SK-N-SH (cell line): ENCODE measurements around the gene SMAGP. TPM values are rescaled to one million over a fixed set of nuclear protein-coding genes. Genes with fewer than 3 reads are reported as not detected.

Experiments used
- CTCF ChIA-PET: fragments of 300-600, 350-600 bp; formaldehyde crosslinking; extraction: SDS; loops from one replicate; lab custom pipeline; 2021; lab: Yijun Ruan, JAX
- POLR2A ChIA-PET: fragments of 350-600 bp; sonication (Branson Sonifier 250); formaldehyde crosslinking; extraction: SDS; loops from one replicate; lab custom pipeline; 2020; ENCODE audit warnings: antibody characterized with exemption, inconsistent platforms; lab: Yijun Ruan, JAX
- DNase-seq: peaks from one replicate; pipeline ENCODE4 v3.0.0; 2012
- H2AFZ ChIP-seq: fragments of 200-600 bp; sonication (generic); 2 replicates; pipeline ENCODE4 v1.8.1; 2016; ENCODE audit warnings: antibody characterized with exemption, mild to moderate bottlenecking, low read depth
- H3F3A ChIP-seq: fragments of 200-600 bp; sonication (generic); replicated peaks from 2 replicates; pipeline ENCODE3; 2016; ENCODE audit warnings: antibody characterized with exemption, mild to moderate bottlenecking; ENCODE audit not compliant: insufficient read depth
- H3K27ac ChIP-seq, 2 experiments: fragments of 200-500 bp in 1 of 2; fragments of 200-600 bp in 1 of 2; sonication (Bioruptor generic) in 1 of 2; sonication (generic), shearing (Covaris generic) in 1 of 2; 2 replicates each; pipeline versions ENCODE4 v1.5.1 to v1.6.1; 2014 to 2016; ENCODE audit warnings: low read depth in 2 of 2, inconsistent platforms in 1 of 2, low read length in 1 of 2, mild to moderate bottlenecking in 1 of 2, mixed read lengths in 1 of 2
- H3K27me3 ChIP-seq: fragments of 200-600 bp; sonication (generic), shearing (Covaris generic); 2 replicates; pipeline ENCODE4 v1.6.1; 2016; ENCODE audit warnings: mixed run types; ENCODE audit not compliant: insufficient read depth
- H3K36me3 ChIP-seq, 2 experiments: fragments of 200-500 bp in 1 of 2; fragments of 200-600 bp in 1 of 2; sonication (Bioruptor generic) in 1 of 2; sonication (generic) in 1 of 2; replicated peaks in 1 of 2; 2 replicates each; pipeline versions ENCODE3 to v1.5.1; 2014 to 2016; ENCODE audit warnings: low read length in 1 of 2, mild to moderate bottlenecking in 1 of 2; ENCODE audit not compliant: insufficient read depth in 2 of 2, control insufficient read depth in 1 of 2
- H3K4me1 ChIP-seq, 2 experiments: fragments of 200-500 bp in 1 of 2; fragments of 200-600 bp in 1 of 2; sonication (Bioruptor generic) in 1 of 2; sonication (generic), shearing (Covaris generic) in 1 of 2; 2 replicates each; pipeline versions ENCODE4 v1.5.1 to v1.6.1; 2014 to 2016; ENCODE audit warnings: low read depth in 1 of 2, low read length in 1 of 2, mixed run types in 1 of 2; ENCODE audit not compliant: insufficient read depth in 2 of 2, control insufficient read depth in 1 of 2
- H3K4me2 ChIP-seq: fragments of 200-600 bp; sonication (generic), shearing (Covaris generic); 2 replicates; pipeline ENCODE4 v1.6.1; 2017; ENCODE audit warnings: mixed run types
- H3K4me3 ChIP-seq, 2 experiments: fragments of 200-500 bp in 1 of 2; fragments of 200-600 bp in 1 of 2; sonication (Bioruptor generic) in 1 of 2; sonication (generic), shearing (Covaris generic) in 1 of 2; 2 replicates each; pipeline versions ENCODE4 v1.5.1 to v1.8.1; 2014 to 2016; ENCODE audit warnings: low read depth in 2 of 2, inconsistent platforms in 1 of 2, low read length in 1 of 2, mild to moderate bottlenecking in 1 of 2, mixed read lengths in 1 of 2, moderate library complexity in 1 of 2
- H3K79me2 ChIP-seq: fragments of 200-600 bp; sonication (generic); 2 replicates; pipeline ENCODE4 v1.8.1; 2017; ENCODE audit warnings: mild to moderate bottlenecking; ENCODE audit not compliant: insufficient read depth
- H3K9ac ChIP-seq: fragments of 200-600 bp; sonication (generic); 2 replicates; pipeline ENCODE4 v1.6.1; 2017; ENCODE audit warnings: mixed run types
- H3K9me2 ChIP-seq: fragments of 200-600 bp; sonication (generic); 2 replicates; pipeline ENCODE4 v1.6.1; 2017; ENCODE audit warnings: mixed run types
- H3K9me3 ChIP-seq: fragments of 200-600 bp; sonication (generic); 2 replicates; pipeline ENCODE4 v1.6.1; 2017; ENCODE audit warnings: mixed run types, mild to moderate bottlenecking, moderate library complexity
- H4K20me1 ChIP-seq: fragments of 200-600 bp; sonication (generic); 2 replicates; pipeline ENCODE4 v1.6.1; 2017; ENCODE audit warnings: mild to moderate bottlenecking, mixed run types; ENCODE audit not compliant: insufficient read depth
- CHD2 ChIP-seq: fragments of 150-350 bp; IDR thresholded peaks from 2 replicates; pipeline ENCODE4 v1.6.1; 2018; ENCODE audit warnings: low read length; ENCODE audit not compliant: partially characterized antibody
- ELF1 ChIP-seq: IDR thresholded peaks from 2 replicates; pipeline ENCODE4 v1.4.0; 2012
- EP300 ChIP-seq, 2 experiments: IDR thresholded peaks; 2 replicates each; pipeline versions ENCODE4 v1.4.0 to v1.6.1; 2012; ENCODE audit warnings: borderline replicate concordance in 1 of 2, low read depth in 1 of 2, low read length in 1 of 2
- EZH2phosphoT487 ChIP-seq: fragments of 200-600 bp; sonication (generic); IDR thresholded peaks from 2 replicates; pipeline ENCODE4 v1.6.1; 2017; ENCODE audit warnings: low read depth, mixed run types, mild to moderate bottlenecking, antibody characterized with exemption, moderate library complexity, borderline replicate concordance
- FOSL2 ChIP-seq: IDR thresholded peaks from 2 replicates; pipeline ENCODE4 v1.4.0; 2012; ENCODE audit warnings: low read depth, mild to moderate bottlenecking, moderate library complexity, borderline replicate concordance
- GABPA ChIP-seq: IDR thresholded peaks from 2 replicates; pipeline ENCODE4 v1.4.0; 2012; ENCODE audit warnings: low read depth, mild to moderate bottlenecking
- GATA2 ChIP-seq: sonication (generic); formaldehyde crosslinking; IDR thresholded peaks from 2 replicates; pipeline ENCODE4 v1.5.0; 2020; ENCODE audit warnings: mild to moderate bottlenecking, missing genetic modification reagents
- JUND ChIP-seq: IDR thresholded peaks from 2 replicates; pipeline ENCODE4 v1.4.0; 2012
- NFIC ChIP-seq: IDR thresholded peaks from 2 replicates; pipeline ENCODE4 v1.4.0; 2012; ENCODE audit warnings: borderline replicate concordance
- NRF1 ChIP-seq: IDR thresholded peaks from 2 replicates; pipeline ENCODE4 v1.6.1; 2012; ENCODE audit warnings: low read depth, mild to moderate bottlenecking, low read length
- POLR2AphosphoS5 ChIP-seq: IDR thresholded peaks from 2 replicates; pipeline ENCODE4 v1.6.1; 2012; ENCODE audit warnings: low read depth, low read length
- RAD21 ChIP-seq: IDR thresholded peaks from 2 replicates; pipeline ENCODE4 v1.6.1; 2012; ENCODE audit warnings: mild to moderate bottlenecking, low read length
- RFX5 ChIP-seq: IDR thresholded peaks from 2 replicates; pipeline ENCODE4 v1.6.1; 2012; ENCODE audit warnings: mild to moderate bottlenecking, improper control_type of control experiment, low read length
- RXRA ChIP-seq: IDR thresholded peaks from 2 replicates; pipeline ENCODE4 v1.4.0; 2012; ENCODE audit warnings: low read depth, mild to moderate bottlenecking, borderline replicate concordance
- SIN3A ChIP-seq: IDR thresholded peaks from 2 replicates; pipeline ENCODE4 v1.6.1; 2012; ENCODE audit warnings: low read depth, mild to moderate bottlenecking, low read length, moderate library complexity, borderline replicate concordance
- SMC3 ChIP-seq: IDR thresholded peaks from 2 replicates; pipeline ENCODE4 v1.6.1; 2012; ENCODE audit warnings: low read depth, low read length, improper control_type of control experiment
- TAF1 ChIP-seq: IDR thresholded peaks from 2 replicates; pipeline ENCODE4 v1.6.1; 2012; ENCODE audit warnings: low read depth, mild to moderate bottlenecking, low read length, moderate library complexity, borderline replicate concordance
- TCF12 ChIP-seq: IDR thresholded peaks from 2 replicates; pipeline ENCODE4 v1.4.0; 2012
- YY1 ChIP-seq: IDR thresholded peaks from 2 replicates; pipeline ENCODE4 v1.4.0; 2012; ENCODE audit warnings: low read depth, mild to moderate bottlenecking
- WGBS: methylation state at CpG from one replicate; pipeline ENCODE4 v1.1.6; 2017; ENCODE audit warnings: low lambda C conversion rate; 5-methylcytosine and 5-hydroxymethylcytosine counted together
- polyA plus RNA-seq, 3 experiments: library from polyadenylated mRNA; depleted of rRNA; stranded (reverse); fragments of >200 nt; gene quantifications; 2 replicates each; pipeline ENCODE4 v1.2.3, GENCODE V29; 2012
- TF ChIP-seq, protein P1 (sequence below): fragments of 150-350 bp; IDR thresholded peaks from 2 replicates; pipeline ENCODE4 v1.6.1; 2016; ENCODE audit warnings: mild to moderate bottlenecking, low read depth, low read length
- TF ChIP-seq, protein P2 (sequence below): IDR thresholded peaks from 2 replicates; pipeline ENCODE4; 2012
- TF ChIP-seq, protein P3 (sequence below): fragments of 200-600 bp; sonication (generic); IDR thresholded peaks from 2 replicates; pipeline ENCODE4 v1.6.1; 2017; ENCODE audit warnings: antibody characterized with exemption, mild to moderate bottlenecking, moderate library complexity
- TF ChIP-seq, protein P4 (sequence below): IDR thresholded peaks from 2 replicates; pipeline ENCODE4 v1.6.1; 2012; ENCODE audit warnings: mild to moderate bottlenecking, low read depth, low read length, moderate library complexity

SMAGP gene
- polyA plus RNA-seq, 1 of the 3 experiments (the other 2 are of a cell fraction) = 26.3 TPM

DNA sequence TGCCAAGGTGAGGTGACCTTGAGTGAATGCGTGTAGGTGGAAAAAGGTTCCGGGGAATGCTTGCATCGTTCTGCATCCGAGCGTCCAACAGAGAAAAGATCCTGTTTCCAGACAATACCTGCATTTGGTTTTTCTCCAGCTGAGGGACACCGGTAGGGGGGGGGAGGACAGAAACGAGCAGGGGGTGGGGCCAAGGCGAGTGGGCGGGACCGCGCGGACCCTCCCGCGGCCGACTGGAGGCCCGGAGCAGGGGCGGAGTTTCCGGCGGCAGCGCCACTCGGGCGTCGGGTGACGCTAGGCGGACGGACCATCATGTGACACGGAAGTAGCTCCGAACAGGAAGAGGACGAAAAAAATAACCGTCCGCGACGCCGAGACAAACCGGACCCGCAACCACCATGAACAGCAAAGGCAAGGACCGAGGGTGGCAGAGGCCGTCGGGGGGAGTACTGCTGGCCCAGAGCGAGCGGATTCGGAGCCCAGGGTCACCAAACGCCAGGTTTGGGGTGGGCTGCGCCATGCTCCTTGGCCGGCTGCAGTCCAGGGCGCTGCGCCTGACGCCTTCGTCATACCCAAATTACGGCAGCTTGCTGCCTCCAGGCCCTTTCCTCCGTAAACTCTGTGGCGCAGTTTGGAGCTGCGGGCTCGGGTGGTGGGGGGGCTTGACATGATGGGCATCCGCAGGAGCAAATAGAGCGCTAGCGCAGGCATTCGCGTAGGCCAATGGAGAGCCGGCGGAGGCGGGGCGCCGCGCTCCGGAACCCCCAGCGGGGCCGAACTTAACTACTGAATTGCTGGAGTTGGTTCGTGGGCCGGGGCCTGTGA lies 31.5 kb downstream of the SMAGP start, which contains the start of gene DAZAP2 (continued):
- TF ChIP-seq EP300 (IDR thresholded peaks at IDR 0.05; ENCODE audit: borderline replicate concordance in 1 of 2, low read depth in 1 of 2, low read length in 1 of 2) (no peak), RAD21 (no peak), NFIC (no peak), GABPA (peak; percentile 73), YY1 (0 out of 2 replicates have a peak, but pooled peaks have one; percentile 25), NRF1 (0 out of 2 replicates have a peak, but pooled peaks have one; percentile 12), POLR2AphosphoS5 (peak; percentile 72), CHD2 (peak; percentile 86), TAF1 (peak; percentile 67), SIN3A (peak; percentile 14; the same call in 1 of the 2 replicates), ELF1 (peak; percentile 98), RFX5 (no peak), JUND (no peak), RXRA (no peak), TCF12 (no peak)
- TF ChIP-seq, protein P1, sequence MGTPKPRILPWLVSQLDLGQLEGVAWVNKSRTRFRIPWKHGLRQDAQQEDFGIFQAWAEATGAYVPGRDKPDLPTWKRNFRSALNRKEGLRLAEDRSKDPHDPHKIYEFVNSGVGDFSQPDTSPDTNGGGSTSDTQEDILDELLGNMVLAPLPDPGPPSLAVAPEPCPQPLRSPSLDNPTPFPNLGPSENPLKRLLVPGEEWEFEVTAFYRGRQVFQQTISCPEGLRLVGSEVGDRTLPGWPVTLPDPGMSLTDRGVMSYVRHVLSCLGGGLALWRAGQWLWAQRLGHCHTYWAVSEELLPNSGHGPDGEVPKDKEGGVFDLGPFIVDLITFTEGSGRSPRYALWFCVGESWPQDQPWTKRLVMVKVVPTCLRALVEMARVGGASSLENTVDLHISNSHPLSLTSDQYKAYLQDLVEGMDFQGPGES = peak; percentile 87
- TF ChIP-seq, protein P2, sequence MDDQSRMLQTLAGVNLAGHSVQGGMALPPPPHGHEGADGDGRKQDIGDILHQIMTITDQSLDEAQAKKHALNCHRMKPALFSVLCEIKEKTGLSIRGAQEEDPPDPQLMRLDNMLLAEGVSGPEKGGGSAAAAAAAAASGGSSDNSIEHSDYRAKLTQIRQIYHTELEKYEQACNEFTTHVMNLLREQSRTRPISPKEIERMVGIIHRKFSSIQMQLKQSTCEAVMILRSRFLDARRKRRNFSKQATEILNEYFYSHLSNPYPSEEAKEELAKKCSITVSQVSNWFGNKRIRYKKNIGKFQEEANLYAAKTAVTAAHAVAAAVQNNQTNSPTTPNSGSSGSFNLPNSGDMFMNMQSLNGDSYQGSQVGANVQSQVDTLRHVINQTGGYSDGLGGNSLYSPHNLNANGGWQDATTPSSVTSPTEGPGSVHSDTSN = peak; percentile 100

DNA sequence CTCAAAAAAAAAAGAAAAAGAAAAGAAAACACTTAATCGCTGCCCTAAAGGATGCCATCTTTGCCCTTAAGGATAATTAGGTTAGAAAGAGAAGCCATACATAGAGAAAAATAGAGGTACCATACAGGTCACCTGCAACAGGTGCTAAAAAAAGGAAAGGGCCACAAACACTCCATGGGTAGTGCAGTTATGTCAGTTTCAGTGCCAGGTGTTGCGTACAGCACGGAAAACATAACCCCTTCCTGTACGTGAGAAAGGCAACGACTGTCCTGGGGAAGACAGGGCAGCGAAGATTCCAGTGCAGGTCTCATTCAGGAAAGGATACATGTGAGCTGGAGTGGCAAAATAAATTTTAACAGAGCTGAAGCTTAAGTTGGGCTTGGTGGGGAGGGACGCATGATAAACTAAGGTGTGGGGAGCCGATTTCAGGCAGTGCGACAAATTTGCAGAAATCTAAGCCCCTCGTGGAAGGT lies 32.1 kb downstream of the SMAGP start:
- H3K4me3 ChIP-seq = peak overlapping the region; percentile 90 to 95
- peaks cover 3 to 11% of the 10 kb centered on the region in 2 experiments; a peak in 2 of 4 replicates for H3K4me1 ChIP-seq
- WGBS = 20% methylated on average over 10 of the region's 10 CpGs
- peaks cover 26% of the 10 kb centered on the region for H3K79me2 ChIP-seq
- H3K9me3 ChIP-seq = no peaks in the 10 kb centered on the region
- H4K20me1 ChIP-seq = peaks cover 5% of the 10 kb centered on the region; the same call in 1 of the 2 replicates
- ChIA-PET CTCF (interaction anchor here (0.7 to 3.6 kb wide), 5 partner anchors 15 to 198 kb away, joined by 3 to 15 read pairs (median 4); partner anchors contain the start of gene POU6F1), POLR2A (interaction anchor here (0.6 to 1.7 kb wide), 5 partner anchors 20 to 390 kb away, joined by 3 to 13 read pairs (median 4); partner anchors contain the start of genes CSRNP2, POU6F1 and SMAGP)
- DNase-seq = peak; percentile 31
- H3K4me2 ChIP-seq = peak overlapping the region; percentile 95
- no peaks in the 10 kb centered on the region for H3K9me2 ChIP-seq
- no peaks in the 10 kb centered on the region for H3K27me3 ChIP-seq
- H3K36me3 ChIP-seq = peaks cover 26 to 28% of the 10 kb centered on the region in 2 experiments
- peak overlapping the region; percentile 100; the same call in 1 of the 2 replicates for H3K9ac ChIP-seq
- peak overlapping the region in 1 of 2 experiments; percentile 79; a peak in 3 of 4 replicates for H3K27ac ChIP-seq
- H3F3A ChIP-seq = peaks cover 8% of the 10 kb centered on the region
- peak overlapping the region; percentile 92 for H2AFZ ChIP-seq
- TF ChIP-seq, protein P3, sequence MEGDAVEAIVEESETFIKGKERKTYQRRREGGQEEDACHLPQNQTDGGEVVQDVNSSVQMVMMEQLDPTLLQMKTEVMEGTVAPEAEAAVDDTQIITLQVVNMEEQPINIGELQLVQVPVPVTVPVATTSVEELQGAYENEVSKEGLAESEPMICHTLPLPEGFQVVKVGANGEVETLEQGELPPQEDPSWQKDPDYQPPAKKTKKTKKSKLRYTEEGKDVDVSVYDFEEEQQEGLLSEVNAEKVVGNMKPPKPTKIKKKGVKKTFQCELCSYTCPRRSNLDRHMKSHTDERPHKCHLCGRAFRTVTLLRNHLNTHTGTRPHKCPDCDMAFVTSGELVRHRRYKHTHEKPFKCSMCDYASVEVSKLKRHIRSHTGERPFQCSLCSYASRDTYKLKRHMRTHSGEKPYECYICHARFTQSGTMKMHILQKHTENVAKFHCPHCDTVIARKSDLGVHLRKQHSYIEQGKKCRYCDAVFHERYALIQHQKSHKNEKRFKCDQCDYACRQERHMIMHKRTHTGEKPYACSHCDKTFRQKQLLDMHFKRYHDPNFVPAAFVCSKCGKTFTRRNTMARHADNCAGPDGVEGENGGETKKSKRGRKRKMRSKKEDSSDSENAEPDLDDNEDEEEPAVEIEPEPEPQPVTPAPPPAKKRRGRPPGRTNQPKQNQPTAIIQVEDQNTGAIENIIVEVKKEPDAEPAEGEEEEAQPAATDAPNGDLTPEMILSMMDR = no peak
- TF ChIP-seq GATA2 (CRISPR knock-in tag) = no peak
- TF ChIP-seq EP300 (IDR thresholded peaks at IDR 0.05; ENCODE audit: borderline replicate concordance in 1 of 2, low read depth in 1 of 2, low read length in 1 of 2) = no peak
- TF ChIP-seq, protein P4, sequence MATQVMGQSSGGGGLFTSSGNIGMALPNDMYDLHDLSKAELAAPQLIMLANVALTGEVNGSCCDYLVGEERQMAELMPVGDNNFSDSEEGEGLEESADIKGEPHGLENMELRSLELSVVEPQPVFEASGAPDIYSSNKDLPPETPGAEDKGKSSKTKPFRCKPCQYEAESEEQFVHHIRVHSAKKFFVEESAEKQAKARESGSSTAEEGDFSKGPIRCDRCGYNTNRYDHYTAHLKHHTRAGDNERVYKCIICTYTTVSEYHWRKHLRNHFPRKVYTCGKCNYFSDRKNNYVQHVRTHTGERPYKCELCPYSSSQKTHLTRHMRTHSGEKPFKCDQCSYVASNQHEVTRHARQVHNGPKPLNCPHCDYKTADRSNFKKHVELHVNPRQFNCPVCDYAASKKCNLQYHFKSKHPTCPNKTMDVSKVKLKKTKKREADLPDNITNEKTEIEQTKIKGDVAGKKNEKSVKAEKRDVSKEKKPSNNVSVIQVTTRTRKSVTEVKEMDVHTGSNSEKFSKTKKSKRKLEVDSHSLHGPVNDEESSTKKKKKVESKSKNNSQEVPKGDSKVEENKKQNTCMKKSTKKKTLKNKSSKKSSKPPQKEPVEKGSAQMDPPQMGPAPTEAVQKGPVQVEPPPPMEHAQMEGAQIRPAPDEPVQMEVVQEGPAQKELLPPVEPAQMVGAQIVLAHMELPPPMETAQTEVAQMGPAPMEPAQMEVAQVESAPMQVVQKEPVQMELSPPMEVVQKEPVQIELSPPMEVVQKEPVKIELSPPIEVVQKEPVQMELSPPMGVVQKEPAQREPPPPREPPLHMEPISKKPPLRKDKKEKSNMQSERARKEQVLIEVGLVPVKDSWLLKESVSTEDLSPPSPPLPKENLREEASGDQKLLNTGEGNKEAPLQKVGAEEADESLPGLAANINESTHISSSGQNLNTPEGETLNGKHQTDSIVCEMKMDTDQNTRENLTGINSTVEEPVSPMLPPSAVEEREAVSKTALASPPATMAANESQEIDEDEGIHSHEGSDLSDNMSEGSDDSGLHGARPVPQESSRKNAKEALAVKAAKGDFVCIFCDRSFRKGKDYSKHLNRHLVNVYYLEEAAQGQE = no peak
- no peak for TF ChIP-seq RAD21
- no peak for TF ChIP-seq TCF12
- TF ChIP-seq RXRA = no peak
- no peak for TF ChIP-seq EZH2phosphoT487
- TF ChIP-seq YY1 = no peak
- TF ChIP-seq SMC3 = no peak
- no peak for TF ChIP-seq FOSL2
- no peak for TF ChIP-seq TAF1
